ENCODE data around the gene PTGS1. TPM values are rescaled to one million over a fixed set of nuclear protein-coding genes. Genes with fewer than 3 reads are reported as not detected.

PTGS1 gene
- total and polyA plus RNA-seq, 2 of the 13 experiments (the other 11 are each of a cell fraction or from before 2014, with no cell fraction given): 0.07 to 0.08 TPM

- TF ChIP-seq ZNF510 (CRISPR knock-in tag; IDR thresholded peaks at IDR 0.05; ENCODE audit: low read depth) (no peak), NFAT5 (CRISPR knock-in tag; IDR thresholded peaks at IDR 0.05) (no peak), ZHX1 (CRISPR knock-in tag; IDR thresholded peaks at IDR 0.05; ENCODE audit: low read depth) (no peak), ZNF160 (CRISPR knock-in tag; IDR thresholded peaks at IDR 0.05) (no peak), ZMYM4 (CRISPR knock-in tag; IDR thresholded peaks at IDR 0.05) (0 out of 2 replicates have a peak, but pooled peaks have one; percentile 16), NFE2L2 (IDR thresholded peaks at IDR 0.05; ENCODE audit: low read length) (no peak), TIGD3 (CRISPR knock-in tag; IDR thresholded peaks at IDR 0.05; ENCODE audit: borderline replicate concordance) (no peak), NFIC (IDR thresholded peaks at IDR 0.05; ENCODE audit: low read length) (no peak), GATA4 (IDR thresholded peaks at IDR 0.05; ENCODE audit: borderline replicate concordance, low read depth) (no peak), ZNF30 (CRISPR knock-in tag; IDR thresholded peaks at IDR 0.05) (no peak), RXRA (CRISPR knock-in tag; IDR thresholded peaks at IDR 0.05) (peak; percentile 74; the same call in 1 of the 2 replicates), RCOR2 (CRISPR knock-in tag; IDR thresholded peaks at IDR 0.05) (peak; percentile 74; the same call in 1 of the 2 replicates), RAD51 (IDR thresholded peaks at IDR 0.05; ENCODE audit: borderline replicate concordance) (no peak), EP300 (IDR thresholded peaks at IDR 0.05; ENCODE audit: low read depth in 2 of 2, low read length in 2 of 2) (peak in 1 of 2 experiments; percentile 22; a peak in 1 of 4 replicates), EP300 (CRISPR knock-in tag; IDR thresholded peaks at IDR 0.05; ENCODE audit: borderline replicate concordance) (no peak), RARA (CRISPR knock-in tag; IDR thresholded peaks at IDR 0.05) (peak; percentile 88), KAT8 (CRISPR knock-in tag; IDR thresholded peaks at IDR 0.05) (no peak), RXRB (CRISPR knock-in tag; IDR thresholded peaks at IDR 0.05; ENCODE audit: borderline replicate concordance) (0 out of 2 replicates have a peak, but pooled peaks have one; percentile 34), MAFG (CRISPR knock-in tag; IDR thresholded peaks at IDR 0.05) (no peak), ZFAT (CRISPR knock-in tag; conservative IDR thresholded peaks at IDR 0.05) (no peak), ZNF552 (CRISPR knock-in tag; IDR thresholded peaks at IDR 0.05; ENCODE audit: borderline replicate concordance) (no peak), SMAD1 (CRISPR knock-in tag; IDR thresholded peaks at IDR 0.05; ENCODE audit: borderline replicate concordance, low read depth) (no peak)
Measured at GRCh38 chr9:122348791-122349190, 22.0 kb upstream of the PTGS1 start (continued).

Measured in HepG2 (cell line).